ENCODE data around the gene SAMD13.

SAMD13 gene

DNA sequence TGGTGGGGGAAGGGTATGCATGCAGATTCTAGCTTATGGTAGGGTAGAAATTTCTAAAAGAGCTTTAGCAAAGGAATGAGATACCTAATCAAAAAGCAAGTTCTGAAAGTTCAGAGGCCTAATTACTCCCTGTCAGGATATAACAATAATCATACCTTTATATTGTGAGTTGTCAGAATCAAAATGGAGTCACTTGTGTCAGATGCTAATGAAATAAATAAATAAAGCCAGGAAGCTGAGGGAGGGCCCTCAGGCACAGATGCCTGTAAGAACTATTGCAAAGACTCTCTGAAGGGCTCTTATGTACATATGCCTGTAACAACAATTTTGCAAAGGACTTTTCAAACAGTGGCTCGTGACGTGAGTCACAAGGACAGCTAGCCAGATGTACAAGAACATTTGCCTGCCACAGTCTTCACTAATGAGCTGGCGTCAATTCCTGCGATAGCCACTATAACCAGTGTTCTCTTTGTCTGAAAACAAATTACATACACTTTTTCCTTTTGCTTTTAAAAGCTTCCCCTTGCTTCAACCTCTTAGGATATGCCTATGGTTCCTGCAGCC, 69.4 kb downstream of the SAMD13 start:
- DNase-seq (ENCODE audit: low read depth in 2 of 2) = no peak

DNA sequence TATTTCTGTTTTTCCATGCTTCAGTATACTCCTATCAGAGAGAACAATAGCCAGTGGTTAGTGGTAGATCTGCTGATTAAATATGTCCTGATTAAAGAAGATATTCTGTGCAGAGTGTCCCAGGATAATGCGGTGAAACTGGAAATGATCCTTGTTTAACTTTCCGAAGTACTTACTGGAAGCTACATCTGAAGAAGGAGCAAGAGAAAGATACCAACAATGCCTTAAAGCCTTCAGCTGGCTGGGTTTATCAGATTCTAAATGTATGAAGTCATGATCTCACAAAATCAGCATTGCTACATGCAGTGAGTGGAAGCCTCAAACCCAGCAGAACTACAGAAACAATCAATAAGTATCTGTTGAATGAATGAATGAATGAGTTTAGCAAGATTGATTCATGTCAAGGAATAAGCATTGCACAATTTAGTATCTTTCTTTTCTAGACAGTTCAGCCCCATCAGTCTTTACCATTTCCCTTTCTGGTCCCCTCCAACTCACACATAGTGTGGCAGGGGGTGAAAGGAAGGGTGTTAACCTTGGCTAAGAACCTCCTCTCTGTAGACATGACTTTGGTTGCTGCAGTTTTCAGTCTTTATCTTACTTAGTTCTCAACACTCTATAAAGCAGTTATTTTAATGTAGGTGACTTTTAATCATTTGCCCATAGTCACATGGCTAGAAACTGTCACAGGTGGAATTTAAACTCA, 72.1 kb downstream of the SAMD13 start:
- DNase-seq (ENCODE audit: low read depth in 2 of 2) = no peak

GRCh38 chr1:84374991-84375696, 73.6 kb downstream of the SAMD13 start:
- DNase-seq (ENCODE audit: low read depth in 2 of 2) = no peak

- no peak for DNase-seq (ENCODE audit: low read depth in 2 of 2)
These were observed 74.7 kb downstream of the SAMD13 start for GRCh38 chr1:84376000-84376910.

DNA sequence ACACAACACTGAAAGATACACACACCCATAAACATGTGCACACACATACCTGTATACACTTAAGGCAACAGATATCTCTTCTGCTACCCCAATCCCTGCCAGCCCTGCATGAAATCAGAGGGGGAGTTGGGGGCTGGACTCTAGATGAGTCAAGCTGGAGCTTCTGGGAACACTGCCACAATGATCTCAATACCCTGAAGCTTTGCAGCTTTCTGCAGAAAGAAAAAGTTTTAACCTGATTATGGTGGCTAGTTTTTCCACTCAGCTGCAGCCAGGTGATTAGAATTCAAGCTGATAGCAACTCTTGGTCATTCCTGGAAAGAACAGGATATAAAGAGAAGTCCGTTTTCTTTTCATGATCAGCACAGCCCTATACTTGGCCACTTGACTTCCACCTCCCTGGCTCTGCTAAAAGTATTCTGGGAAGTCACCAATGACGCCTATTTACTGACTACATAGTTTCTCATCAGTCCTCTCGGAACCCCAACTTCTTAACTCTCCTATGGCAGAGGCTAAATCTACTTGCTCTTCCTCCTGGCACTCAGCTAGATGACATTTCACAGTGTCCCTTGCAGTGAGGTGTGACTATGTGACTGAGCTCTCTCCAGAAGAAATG, 76.1 kb downstream of the SAMD13 start:
- no peak for DNase-seq (ENCODE audit: low read depth in 2 of 2)

- DNase-seq (ENCODE audit: low read depth in 2 of 2) = no peak
These were observed 77.8 kb downstream of the SAMD13 start for GRCh38 chr1:84379138-84379916.

DNA sequence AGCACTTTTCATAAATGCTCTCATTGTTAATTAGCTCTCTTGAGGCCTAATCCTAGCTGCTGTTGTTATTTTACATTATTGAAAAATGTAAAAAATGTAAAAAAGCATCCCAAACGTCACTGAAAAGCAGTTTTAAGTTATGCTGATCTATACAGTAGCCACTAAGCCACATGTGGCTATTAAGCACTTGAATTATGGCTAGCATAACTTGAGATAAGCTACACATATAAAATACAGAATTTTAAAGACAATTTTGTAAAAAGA, 78.3 kb downstream of the SAMD13 start:
- DNase-seq (ENCODE audit: low read depth in 2 of 2) = no peak

DNA sequence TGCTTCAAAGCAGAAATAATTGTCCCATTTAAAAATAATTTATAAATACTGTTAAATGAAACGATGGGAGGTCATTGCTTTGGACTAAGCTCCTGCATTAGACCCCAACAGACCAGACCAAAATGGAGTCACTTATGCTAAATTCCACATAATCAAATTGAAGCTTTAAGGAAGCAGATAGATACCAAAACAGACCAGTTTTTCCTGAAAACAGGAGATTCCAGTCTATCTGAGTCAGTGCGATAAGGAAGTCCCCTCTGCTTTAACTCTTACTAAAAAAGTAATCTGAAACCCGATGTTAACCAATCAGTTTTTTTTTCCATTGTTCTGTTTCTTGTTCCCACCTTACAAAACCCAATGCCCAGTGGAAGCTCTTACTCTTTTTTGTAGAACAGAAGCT, 80.6 kb downstream of the SAMD13 start:
- DNase-seq (ENCODE audit: low read depth in 2 of 2) = no peak

GRCh38 chr1:84385347-84385746, 83.8 kb downstream of the SAMD13 start:
- no peak for DNase-seq (ENCODE audit: low read depth in 2 of 2)

DNA sequence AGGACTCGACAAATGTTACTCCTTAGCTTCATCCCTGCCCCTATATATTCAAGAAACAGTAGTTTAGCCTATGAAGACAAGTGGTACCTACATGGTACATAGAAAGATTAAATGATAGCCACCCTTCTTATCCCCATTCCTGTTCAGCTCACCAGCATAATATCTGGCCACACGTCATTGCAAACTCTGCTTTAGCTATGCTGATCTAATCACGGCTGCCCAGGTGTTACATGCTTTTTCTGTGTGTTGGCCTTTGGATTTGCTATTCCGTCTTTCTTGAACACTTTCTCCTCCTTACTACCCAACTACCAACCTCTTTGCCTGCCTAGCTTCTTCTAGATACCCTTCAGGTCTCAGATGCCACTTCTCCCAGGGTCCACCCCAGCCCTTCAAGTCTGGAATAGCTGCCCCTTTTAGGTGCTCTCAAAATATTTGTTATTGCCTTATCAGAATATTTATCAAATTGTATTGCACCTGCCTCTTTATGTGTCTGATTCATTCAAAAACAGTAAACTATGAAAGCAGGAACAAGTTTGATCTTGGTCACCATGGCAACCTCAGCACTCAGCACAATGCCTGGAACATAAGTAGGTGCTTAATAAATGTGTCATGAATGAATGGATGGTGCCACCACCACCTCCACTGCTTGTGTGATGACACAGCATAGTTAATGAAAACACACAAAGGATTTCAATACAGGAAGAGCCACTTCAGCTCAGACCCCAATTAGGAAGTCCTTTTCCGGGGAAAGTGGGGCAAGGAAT, 85.4 kb downstream of the SAMD13 start:
- no peak for DNase-seq (ENCODE audit: low read depth in 2 of 2)

GRCh38 chr1:84387480-84388163, 86.1 kb downstream of the SAMD13 start:
- DNase-seq (ENCODE audit: low read depth in 2 of 2) = no peak

GRCh38 chr1:84390226-84390625, 88.7 kb downstream of the SAMD13 start:
- DNase-seq (ENCODE audit: low read depth in 2 of 2) = no peak

GRCh38 chr1:84398175-84399155, 97.0 kb downstream of the SAMD13 start, which contains the start of gene DNASE2B:
Gene DNASE2B (plus strand): TSS chr1:84398484. CDS start chr1:84398565, 81 bp downstream.
- no peak for DNase-seq (ENCODE audit: low read depth in 2 of 2)

Data from activated CD4-positive, alpha-beta T cell treated with anti-CD3 and anti-CD28 coated beads for 24 hours (primary cell).